H1 (cell line): ENCODE data around the gene PTPRR. TPM values are rescaled to one million over a fixed set of nuclear protein-coding genes. Genes with fewer than 3 reads are reported as not detected.

Experiments used
- KDM1A ChIP-seq: fragments of 200-600, 300-600 bp; sonication (generic); IDR thresholded peaks from 2 replicates; pipeline ENCODE4 v1.7.1; 2016; ENCODE audit warnings: mild to moderate bottlenecking, low read length, borderline replicate concordance
- RXRA ChIP-seq: IDR thresholded peaks from 2 replicates; pipeline ENCODE4 v1.6.1; 2011; ENCODE audit warnings: low read depth, mild to moderate bottlenecking, low read length, moderate library complexity; ENCODE audit not compliant: insufficient read depth
- TAF1 ChIP-seq: IDR thresholded peaks from 2 replicates; pipeline ENCODE4 v1.6.1; 2011; ENCODE audit warnings: mild to moderate bottlenecking, low read depth, low read length
- ZNF274 ChIP-seq: IDR thresholded peaks from 2 replicates; pipeline ENCODE4 v1.7.0; 2012; ENCODE audit warnings: low read length, borderline replicate concordance; ENCODE audit errors: extremely low read depth
- polyA plus RNA-seq, 7 experiments: library from polyadenylated mRNA; depleted of rRNA in 3 of 7; stranded (reverse) in 5 of 7; unstranded in 2 of 7; fragments of >200 nt in 5 of 7; fragments of 200-250 nt in 2 of 7; gene quantifications; 1 replicate in 5 of 7; 2 replicates in 1 of 7; 4 replicates in 1 of 7; pipeline versions ENCODE4 v1.2.1 to v1.2.3, GENCODE V29; 2011 to 2013; ENCODE audit warnings: missing spikeins in 2 of 7, mixed read lengths in 2 of 7
- total RNA-seq: library from RNA; stranded (reverse); fragmentation: NEBNext Ultra II Directional; extraction: Animal tissue kit (Norgen Biotek cat#: 25700); gene quantifications from 2 replicates; pipeline ENCODE4 v1.2.1, GENCODE V29; 2021

Gene PTPRR
- total and polyA plus RNA-seq, 2 of the 8 experiments (the other 6 are each of a cell fraction or from before 2014, with no cell fraction given) = 0.07 to 0.35 TPM

DNA sequence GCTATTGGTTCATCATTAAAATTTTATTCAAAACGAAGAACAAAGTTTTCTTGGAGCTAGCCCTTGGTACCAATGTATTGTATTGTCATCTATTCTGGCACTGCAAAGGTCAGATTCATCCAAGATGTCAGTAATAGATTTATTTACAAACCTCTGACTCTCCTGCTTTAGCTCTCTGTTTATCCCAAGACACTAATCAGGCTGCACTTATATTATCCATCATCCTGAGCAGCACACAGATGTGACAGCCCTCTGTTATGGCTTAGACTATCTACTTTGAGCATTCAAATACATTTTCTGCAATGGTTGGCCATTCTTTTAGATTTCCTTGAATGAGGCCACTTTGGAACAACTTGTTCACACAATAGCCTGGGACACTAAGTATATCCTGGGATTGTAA is 5.0 kb upstream of the PTPRR start (continued):
- TF ChIP-seq RXRA (no peak), ZNF274 (no peak), TAF1 (no peak), KDM1A (no peak)
